ENCODE results near the gene SCP2D1. TPM values are rescaled to one million over a fixed set of nuclear protein-coding genes. Genes with fewer than 3 reads are reported as not detected.
A peak's percentile ranks its signal among the peaks of the same experiment; 100 is the strongest.

The SCP2D1 gene
- total RNA-seq, 1 donor from 2014 or later, result not detected

DNA sequence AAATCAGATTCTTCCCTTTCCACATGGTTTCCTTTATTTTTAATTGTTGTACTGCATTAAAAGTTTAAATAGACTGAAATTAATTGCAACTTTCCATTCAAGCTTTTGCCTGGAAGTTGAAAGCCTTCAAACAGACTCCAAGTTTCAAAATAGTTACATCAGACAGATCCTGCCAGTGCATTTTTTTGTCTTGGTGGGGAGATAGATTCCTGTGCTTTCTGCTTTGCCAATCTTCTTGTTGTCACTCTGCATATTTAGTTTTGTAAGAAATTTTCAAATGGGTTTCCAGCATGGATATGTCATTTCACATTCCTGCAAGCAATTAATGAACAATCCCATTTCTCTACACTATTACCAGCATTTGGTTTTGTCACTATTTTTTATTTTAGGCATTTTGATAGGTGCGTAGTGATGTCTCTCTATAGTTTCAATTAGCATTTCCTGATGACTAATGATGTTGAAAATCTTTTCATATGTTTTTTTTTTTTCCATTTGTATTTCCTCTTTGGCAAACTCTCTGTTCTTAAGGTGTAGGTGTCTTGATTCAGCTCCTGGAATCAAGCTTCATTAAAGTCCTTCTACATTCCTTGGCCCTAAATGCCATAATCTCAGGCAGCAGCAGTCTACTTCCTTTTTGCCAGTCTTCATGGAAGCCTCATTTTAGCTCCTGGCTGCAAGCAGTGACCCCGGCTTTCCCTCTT is 40.5 kb downstream of the SCP2D1 start:
- Histone ChIP-seq H3K36me3 (no peaks in the 10 kb centered on the region), H3K4me3 (no peak overlapping the region), H3K27me3 (ENCODE audit: low read depth) (no peaks in the 10 kb centered on the region), H3K4me1 (no peaks in the 10 kb centered on the region), H3K9me3 (no peaks in the 10 kb centered on the region), H3K27ac (no peak overlapping the region)
- TF ChIP-seq, protein P1, sequence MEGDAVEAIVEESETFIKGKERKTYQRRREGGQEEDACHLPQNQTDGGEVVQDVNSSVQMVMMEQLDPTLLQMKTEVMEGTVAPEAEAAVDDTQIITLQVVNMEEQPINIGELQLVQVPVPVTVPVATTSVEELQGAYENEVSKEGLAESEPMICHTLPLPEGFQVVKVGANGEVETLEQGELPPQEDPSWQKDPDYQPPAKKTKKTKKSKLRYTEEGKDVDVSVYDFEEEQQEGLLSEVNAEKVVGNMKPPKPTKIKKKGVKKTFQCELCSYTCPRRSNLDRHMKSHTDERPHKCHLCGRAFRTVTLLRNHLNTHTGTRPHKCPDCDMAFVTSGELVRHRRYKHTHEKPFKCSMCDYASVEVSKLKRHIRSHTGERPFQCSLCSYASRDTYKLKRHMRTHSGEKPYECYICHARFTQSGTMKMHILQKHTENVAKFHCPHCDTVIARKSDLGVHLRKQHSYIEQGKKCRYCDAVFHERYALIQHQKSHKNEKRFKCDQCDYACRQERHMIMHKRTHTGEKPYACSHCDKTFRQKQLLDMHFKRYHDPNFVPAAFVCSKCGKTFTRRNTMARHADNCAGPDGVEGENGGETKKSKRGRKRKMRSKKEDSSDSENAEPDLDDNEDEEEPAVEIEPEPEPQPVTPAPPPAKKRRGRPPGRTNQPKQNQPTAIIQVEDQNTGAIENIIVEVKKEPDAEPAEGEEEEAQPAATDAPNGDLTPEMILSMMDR (IDR thresholded peaks at IDR 0.05), result no peak
- no peak for ATAC-seq
- no peak for DNase-seq
- intact Hi-C loops (cut with DNase I), result no loop called here

DNA sequence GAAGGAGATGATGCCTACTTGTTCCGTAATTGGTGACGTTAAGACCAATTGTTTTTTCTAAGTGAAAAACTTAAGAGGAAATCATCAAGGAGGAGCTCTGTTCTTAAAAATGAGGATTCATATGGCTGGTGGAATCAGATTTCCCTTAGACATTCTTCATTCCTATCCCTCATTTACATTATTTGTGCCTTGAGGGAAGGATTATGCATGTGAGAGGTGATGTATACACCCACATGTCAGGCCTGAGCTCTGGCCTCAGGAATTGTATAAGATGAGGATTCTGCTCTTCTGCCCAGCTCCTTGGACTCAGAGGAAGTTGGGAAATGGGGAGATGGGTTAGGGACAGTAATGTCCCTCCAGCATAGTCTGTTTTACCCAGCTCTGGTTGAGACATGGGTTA is 42.3 kb downstream of the SCP2D1 start:
- DNase-seq, result no peak
- intact Hi-C loops (cut with DNase I), result no loop called here
- Histone ChIP-seq H3K27ac (no peak overlapping the region), H3K4me3 (no peak overlapping the region), H3K36me3 (no peaks in the 10 kb centered on the region), H3K27me3 (ENCODE audit: low read depth) (no peaks in the 10 kb centered on the region), H3K4me1 (no peaks in the 10 kb centered on the region), H3K9me3 (peaks cover 3% of the 10 kb centered on the region)
- TF ChIP-seq, protein P1 (IDR thresholded peaks at IDR 0.05), result no peak
- no peak for ATAC-seq

- DNase-seq (no peak), ATAC-seq (no peak)
- Histone ChIP-seq H3K4me1 (no peaks in the 10 kb centered on the region), H3K27me3 (ENCODE audit: low read depth) (no peaks in the 10 kb centered on the region), H3K36me3 (no peaks in the 10 kb centered on the region), H3K4me3 (no peak overlapping the region), H3K9me3 (peaks cover 3% of the 10 kb centered on the region), H3K27ac (no peak overlapping the region)
- intact Hi-C loops (cut with DNase I), result no loop called here
- TF ChIP-seq, protein P1 (IDR thresholded peaks at IDR 0.05), result no peak
Measured at GRCh38 chr20:18856873-18857272, 43.3 kb downstream of the SCP2D1 start.

GRCh38 chr20:18857640-18858039 is 44.1 kb downstream of the SCP2D1 start:
- no peak overlapping the region for H3K27ac ChIP-seq
- H3K4me3 ChIP-seq, result no peak overlapping the region
- no peaks in the 10 kb centered on the region for H3K36me3 ChIP-seq
- no peaks in the 10 kb centered on the region for H3K27me3 ChIP-seq (ENCODE audit: low read depth)
- intact Hi-C loops (cut with DNase I), result no loop called here
- no peaks in the 10 kb centered on the region for H3K4me1 ChIP-seq
- TF ChIP-seq, protein P1 (IDR thresholded peaks at IDR 0.05), result no peak
- peaks cover 3% of the 10 kb centered on the region for H3K9me3 ChIP-seq
- no peak for ATAC-seq
- no peak for DNase-seq

- peak in 1 of 2 donors; percentile 50 for ATAC-seq
- Histone ChIP-seq H3K4me3 (no peak overlapping the region), H3K27ac (no peak overlapping the region), H3K36me3 (no peaks in the 10 kb centered on the region), H3K4me1 (no peaks in the 10 kb centered on the region), H3K27me3 (ENCODE audit: low read depth) (no peaks in the 10 kb centered on the region), H3K9me3 (peaks cover 3% of the 10 kb centered on the region)
- intact Hi-C loops (cut with DNase I), result no loop called here
- DNase-seq, result no peak
- TF ChIP-seq, protein P1 (IDR thresholded peaks at IDR 0.05), result no peak
Measured at GRCh38 chr20:18858816-18859215, 45.2 kb downstream of the SCP2D1 start.

Other genes starting within 250 kb of the SCP2D1 start
- gene SMIM26, start 246.4 kb upstream of the SCP2D1 start, total RNA-seq, result 56.4 TPM
- 15.7 TPM for gene DTD1, start 225.7 kb upstream of the SCP2D1 start, total RNA-seq

Data from lower lobe of right lung (tissue), 2 donors.